GM03348 (cell line): Measurements from ENCODE around the gene SORL1.

Source experiments
- DNase-seq: peaks from one replicate; pipeline ENCODE4 v3.0.0; 2012; ENCODE audit warnings: low spot score

SORL1 gene

GRCh38 chr11:121535129-121535796, 83.1 kb downstream of the SORL1 start:
- DNase-seq: peak; percentile 30

GRCh38 chr11:121536126-121536525, 84.0 kb downstream of the SORL1 start:
- no peak for DNase-seq

GRCh38 chr11:121538054-121538453, 85.9 kb downstream of the SORL1 start:
- no peak for DNase-seq

GRCh38 chr11:121539000-121539399, 86.9 kb downstream of the SORL1 start:
- DNase-seq: no peak

- DNase-seq: no peak
These were observed 88.5 kb downstream of the SORL1 start for GRCh38 chr11:121540627-121541026.

- no peak for DNase-seq
These were observed 91.8 kb downstream of the SORL1 start for GRCh38 chr11:121543836-121544380.

- no peak for DNase-seq
These were observed 92.8 kb downstream of the SORL1 start for GRCh38 chr11:121544956-121545355.

GRCh38 chr11:121547574-121547973, 95.5 kb downstream of the SORL1 start:
- DNase-seq: no peak

- peak; percentile 13 for DNase-seq
These were observed 98.3 kb downstream of the SORL1 start for GRCh38 chr11:121550247-121551030.

- no peak for DNase-seq
These were observed 99.3 kb downstream of the SORL1 start for GRCh38 chr11:121551463-121551862.

GRCh38 chr11:121552154-121552553, 100.0 kb downstream of the SORL1 start:
- no peak for DNase-seq

GRCh38 chr11:121552644-121553043, 100.5 kb downstream of the SORL1 start:
- DNase-seq: no peak

- no peak for DNase-seq
These were observed 101.3 kb downstream of the SORL1 start for GRCh38 chr11:121553389-121553788.

GRCh38 chr11:121553806-121554205, 101.7 kb downstream of the SORL1 start:
- no peak for DNase-seq

- DNase-seq: no peak
These were observed 102.4 kb downstream of the SORL1 start for GRCh38 chr11:121554552-121554951.

GRCh38 chr11:121555121-121555520, 103.0 kb downstream of the SORL1 start:
- peak; percentile 8 for DNase-seq

GRCh38 chr11:121556937-121557336, 104.8 kb downstream of the SORL1 start:
- no peak for DNase-seq

GRCh38 chr11:121557348-121557747, 105.2 kb downstream of the SORL1 start:
- no peak for DNase-seq

GRCh38 chr11:121559606-121560200, 107.6 kb downstream of the SORL1 start:
- DNase-seq: no peak

- no peak for DNase-seq
These were observed 108.1 kb downstream of the SORL1 start for GRCh38 chr11:121560236-121560635.

- DNase-seq: no peak
These were observed 109.1 kb downstream of the SORL1 start for GRCh38 chr11:121561240-121561639.

- DNase-seq: no peak
These were observed 109.6 kb downstream of the SORL1 start for GRCh38 chr11:121561716-121562115.

GRCh38 chr11:121563003-121563402, 110.9 kb downstream of the SORL1 start:
- no peak for DNase-seq
